SK-N-SH (cell line): ENCODE data around the gene FNTB. TPM values are rescaled to one million over a fixed set of nuclear protein-coding genes. Genes with fewer than 3 reads are reported as not detected.

Experiments
- CTCF ChIA-PET: fragments of 300-600, 350-600 bp; formaldehyde crosslinking; extraction: SDS; loops from one replicate; lab custom pipeline; 2021; lab: Yijun Ruan, JAX
- POLR2A ChIA-PET: fragments of 350-600 bp; sonication (Branson Sonifier 250); formaldehyde crosslinking; extraction: SDS; loops from one replicate; lab custom pipeline; 2020; ENCODE audit warnings: antibody characterized with exemption, inconsistent platforms; lab: Yijun Ruan, JAX
- DNase-seq: peaks from one replicate; pipeline ENCODE4 v3.0.0; 2012
- H2AFZ ChIP-seq: fragments of 200-600 bp; sonication (generic); 2 replicates; pipeline ENCODE4 v1.8.1; 2016; ENCODE audit warnings: antibody characterized with exemption, mild to moderate bottlenecking, low read depth
- H3F3A ChIP-seq: fragments of 200-600 bp; sonication (generic); replicated peaks from 2 replicates; pipeline ENCODE3; 2016; ENCODE audit warnings: antibody characterized with exemption, mild to moderate bottlenecking; ENCODE audit not compliant: insufficient read depth
- H3K27ac ChIP-seq, 2 experiments: fragments of 200-500 bp in 1 of 2; fragments of 200-600 bp in 1 of 2; sonication (Bioruptor generic) in 1 of 2; sonication (generic), shearing (Covaris generic) in 1 of 2; 2 replicates each; pipeline versions ENCODE4 v1.5.1 to v1.6.1; 2014 to 2016; ENCODE audit warnings: low read depth in 2 of 2, inconsistent platforms in 1 of 2, low read length in 1 of 2, mild to moderate bottlenecking in 1 of 2, mixed read lengths in 1 of 2
- H3K27me3 ChIP-seq: fragments of 200-600 bp; sonication (generic), shearing (Covaris generic); 2 replicates; pipeline ENCODE4 v1.6.1; 2016; ENCODE audit warnings: mixed run types; ENCODE audit not compliant: insufficient read depth
- H3K36me3 ChIP-seq, 2 experiments: fragments of 200-500 bp in 1 of 2; fragments of 200-600 bp in 1 of 2; sonication (Bioruptor generic) in 1 of 2; sonication (generic) in 1 of 2; replicated peaks in 1 of 2; 2 replicates each; pipeline versions ENCODE3 to v1.5.1; 2014 to 2016; ENCODE audit warnings: low read length in 1 of 2, mild to moderate bottlenecking in 1 of 2; ENCODE audit not compliant: insufficient read depth in 2 of 2, control insufficient read depth in 1 of 2
- H3K4me1 ChIP-seq, 2 experiments: fragments of 200-500 bp in 1 of 2; fragments of 200-600 bp in 1 of 2; sonication (Bioruptor generic) in 1 of 2; sonication (generic), shearing (Covaris generic) in 1 of 2; 2 replicates each; pipeline versions ENCODE4 v1.5.1 to v1.6.1; 2014 to 2016; ENCODE audit warnings: low read depth in 1 of 2, low read length in 1 of 2, mixed run types in 1 of 2; ENCODE audit not compliant: insufficient read depth in 2 of 2, control insufficient read depth in 1 of 2
- H3K4me2 ChIP-seq: fragments of 200-600 bp; sonication (generic), shearing (Covaris generic); 2 replicates; pipeline ENCODE4 v1.6.1; 2017; ENCODE audit warnings: mixed run types
- H3K4me3 ChIP-seq, 2 experiments: fragments of 200-500 bp in 1 of 2; fragments of 200-600 bp in 1 of 2; sonication (Bioruptor generic) in 1 of 2; sonication (generic), shearing (Covaris generic) in 1 of 2; 2 replicates each; pipeline versions ENCODE4 v1.5.1 to v1.8.1; 2014 to 2016; ENCODE audit warnings: low read depth in 2 of 2, inconsistent platforms in 1 of 2, low read length in 1 of 2, mild to moderate bottlenecking in 1 of 2, mixed read lengths in 1 of 2, moderate library complexity in 1 of 2
- H3K79me2 ChIP-seq: fragments of 200-600 bp; sonication (generic); 2 replicates; pipeline ENCODE4 v1.8.1; 2017; ENCODE audit warnings: mild to moderate bottlenecking; ENCODE audit not compliant: insufficient read depth
- H3K9ac ChIP-seq: fragments of 200-600 bp; sonication (generic); 2 replicates; pipeline ENCODE4 v1.6.1; 2017; ENCODE audit warnings: mixed run types
- H3K9me2 ChIP-seq: fragments of 200-600 bp; sonication (generic); 2 replicates; pipeline ENCODE4 v1.6.1; 2017; ENCODE audit warnings: mixed run types
- H3K9me3 ChIP-seq: fragments of 200-600 bp; sonication (generic); 2 replicates; pipeline ENCODE4 v1.6.1; 2017; ENCODE audit warnings: mixed run types, mild to moderate bottlenecking, moderate library complexity
- H4K20me1 ChIP-seq: fragments of 200-600 bp; sonication (generic); 2 replicates; pipeline ENCODE4 v1.6.1; 2017; ENCODE audit warnings: mild to moderate bottlenecking, mixed run types; ENCODE audit not compliant: insufficient read depth
- EP300 ChIP-seq, 2 experiments: IDR thresholded peaks; 2 replicates each; pipeline versions ENCODE4 v1.4.0 to v1.6.1; 2012; ENCODE audit warnings: borderline replicate concordance in 1 of 2, low read depth in 1 of 2, low read length in 1 of 2
- FOXJ3 ChIP-seq: sonication (generic); formaldehyde crosslinking; IDR thresholded peaks from 2 replicates; pipeline ENCODE4 v1.5.1; 2020; ENCODE audit warnings: mild to moderate bottlenecking, missing genetic modification reagents
- GATA2 ChIP-seq: sonication (generic); formaldehyde crosslinking; IDR thresholded peaks from 2 replicates; pipeline ENCODE4 v1.5.0; 2020; ENCODE audit warnings: mild to moderate bottlenecking, missing genetic modification reagents
- IRF3 ChIP-seq: fragments of 150-350 bp; IDR thresholded peaks from 2 replicates; pipeline ENCODE4 v1.6.1; 2016; ENCODE audit warnings: mild to moderate bottlenecking, low read depth, low read length
- NFIC ChIP-seq: IDR thresholded peaks from 2 replicates; pipeline ENCODE4 v1.4.0; 2012; ENCODE audit warnings: borderline replicate concordance
- REST ChIP-seq: IDR thresholded peaks from 2 replicates; pipeline ENCODE4 v1.6.1; 2012; ENCODE audit warnings: mild to moderate bottlenecking, low read depth, low read length, moderate library complexity
- SMC3 ChIP-seq: IDR thresholded peaks from 2 replicates; pipeline ENCODE4 v1.6.1; 2012; ENCODE audit warnings: low read depth, low read length, improper control_type of control experiment
- TAF1 ChIP-seq: IDR thresholded peaks from 2 replicates; pipeline ENCODE4 v1.6.1; 2012; ENCODE audit warnings: low read depth, mild to moderate bottlenecking, low read length, moderate library complexity, borderline replicate concordance
- TCF12 ChIP-seq: IDR thresholded peaks from 2 replicates; pipeline ENCODE4 v1.4.0; 2012
- TEAD4 ChIP-seq: IDR thresholded peaks from 2 replicates; pipeline ENCODE4 v1.4.0; 2012; ENCODE audit warnings: mild to moderate bottlenecking, borderline replicate concordance; ENCODE audit not compliant: insufficient read depth
- USF1 ChIP-seq: IDR thresholded peaks from 2 replicates; pipeline ENCODE4 v1.4.0; 2012; ENCODE audit warnings: low read depth, borderline replicate concordance
- YY1 ChIP-seq: IDR thresholded peaks from 2 replicates; pipeline ENCODE4 v1.4.0; 2012; ENCODE audit warnings: low read depth, mild to moderate bottlenecking
- WGBS: methylation state at CpG from one replicate; pipeline ENCODE4 v1.1.6; 2017; ENCODE audit warnings: low lambda C conversion rate; 5-methylcytosine and 5-hydroxymethylcytosine counted together
- polyA plus RNA-seq, 3 experiments: library from polyadenylated mRNA; depleted of rRNA; stranded (reverse); fragments of >200 nt; gene quantifications; 2 replicates each; pipeline ENCODE4 v1.2.3, GENCODE V29; 2012
- TF ChIP-seq, protein P1 (sequence below): IDR thresholded peaks from 2 replicates; pipeline ENCODE4 v1.4.0; 2012; ENCODE audit warnings: low read depth, borderline replicate concordance
- TF ChIP-seq, protein P2 (sequence below): fragments of 200-600 bp; sonication (generic); IDR thresholded peaks from 2 replicates; pipeline ENCODE4 v1.6.1; 2017; ENCODE audit warnings: antibody characterized with exemption, mild to moderate bottlenecking, moderate library complexity
- TF ChIP-seq, protein P3 (sequence below): IDR thresholded peaks from 2 replicates; pipeline ENCODE4 v1.4.0; 2012; ENCODE audit warnings: low read depth

FNTB gene
- polyA plus RNA-seq, 1 of the 3 experiments (the other 2 are of a cell fraction): 18.4 TPM

DNA sequence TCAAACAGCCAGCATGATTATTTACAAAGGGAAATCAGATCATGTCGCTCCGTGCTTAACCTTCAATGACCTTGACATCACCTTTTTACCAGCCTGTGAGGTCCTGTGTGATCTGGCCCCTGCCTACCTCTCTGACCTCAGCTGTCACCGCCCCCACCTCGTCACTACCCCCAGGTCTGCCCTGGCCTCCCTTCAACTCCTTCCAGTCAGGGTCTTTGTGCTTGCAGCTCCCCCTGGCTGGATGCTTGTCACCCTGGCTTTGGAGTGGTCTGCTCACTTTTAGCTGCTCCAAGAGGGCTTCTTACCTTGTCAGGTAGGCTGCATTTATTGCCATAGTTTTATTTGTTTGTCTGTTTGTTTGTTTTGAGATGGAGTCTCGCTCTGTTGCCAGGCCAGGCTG, 123.8 kb downstream of the FNTB start:
- WGBS: 60% methylated on average over 5 of the region's 5 CpGs
- DNase-seq: no peak

More for the DNA sequence above, 123.8 kb downstream of the FNTB start:
- ChIA-PET CTCF (no interaction called here), POLR2A (no interaction called here)
- H3K4me2 ChIP-seq: no peak overlapping the region
- H4K20me1 ChIP-seq: no peaks in the 10 kb centered on the region
- TF ChIP-seq SMC3 (no peak), TEAD4 (no peak), GATA2 (CRISPR knock-in tag) (no peak), TAF1 (no peak), REST (no peak), FOXJ3 (CRISPR knock-in tag) (no peak), YY1 (no peak), EP300 (IDR thresholded peaks at IDR 0.05; ENCODE audit: borderline replicate concordance in 1 of 2, low read depth in 1 of 2, low read length in 1 of 2) (no peak), IRF3 (no peak), NFIC (no peak), USF1 (no peak), TCF12 (no peak)
- TF ChIP-seq, protein P1, sequence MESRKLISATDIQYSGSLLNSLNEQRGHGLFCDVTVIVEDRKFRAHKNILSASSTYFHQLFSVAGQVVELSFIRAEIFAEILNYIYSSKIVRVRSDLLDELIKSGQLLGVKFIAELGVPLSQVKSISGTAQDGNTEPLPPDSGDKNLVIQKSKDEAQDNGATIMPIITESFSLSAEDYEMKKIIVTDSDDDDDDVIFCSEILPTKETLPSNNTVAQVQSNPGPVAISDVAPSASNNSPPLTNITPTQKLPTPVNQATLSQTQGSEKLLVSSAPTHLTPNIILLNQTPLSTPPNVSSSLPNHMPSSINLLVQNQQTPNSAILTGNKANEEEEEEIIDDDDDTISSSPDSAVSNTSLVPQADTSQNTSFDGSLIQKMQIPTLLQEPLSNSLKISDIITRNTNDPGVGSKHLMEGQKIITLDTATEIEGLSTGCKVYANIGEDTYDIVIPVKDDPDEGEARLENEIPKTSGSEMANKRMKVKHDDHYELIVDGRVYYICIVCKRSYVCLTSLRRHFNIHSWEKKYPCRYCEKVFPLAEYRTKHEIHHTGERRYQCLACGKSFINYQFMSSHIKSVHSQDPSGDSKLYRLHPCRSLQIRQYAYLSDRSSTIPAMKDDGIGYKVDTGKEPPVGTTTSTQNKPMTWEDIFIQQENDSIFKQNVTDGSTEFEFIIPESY: no peak
- TF ChIP-seq, protein P2, sequence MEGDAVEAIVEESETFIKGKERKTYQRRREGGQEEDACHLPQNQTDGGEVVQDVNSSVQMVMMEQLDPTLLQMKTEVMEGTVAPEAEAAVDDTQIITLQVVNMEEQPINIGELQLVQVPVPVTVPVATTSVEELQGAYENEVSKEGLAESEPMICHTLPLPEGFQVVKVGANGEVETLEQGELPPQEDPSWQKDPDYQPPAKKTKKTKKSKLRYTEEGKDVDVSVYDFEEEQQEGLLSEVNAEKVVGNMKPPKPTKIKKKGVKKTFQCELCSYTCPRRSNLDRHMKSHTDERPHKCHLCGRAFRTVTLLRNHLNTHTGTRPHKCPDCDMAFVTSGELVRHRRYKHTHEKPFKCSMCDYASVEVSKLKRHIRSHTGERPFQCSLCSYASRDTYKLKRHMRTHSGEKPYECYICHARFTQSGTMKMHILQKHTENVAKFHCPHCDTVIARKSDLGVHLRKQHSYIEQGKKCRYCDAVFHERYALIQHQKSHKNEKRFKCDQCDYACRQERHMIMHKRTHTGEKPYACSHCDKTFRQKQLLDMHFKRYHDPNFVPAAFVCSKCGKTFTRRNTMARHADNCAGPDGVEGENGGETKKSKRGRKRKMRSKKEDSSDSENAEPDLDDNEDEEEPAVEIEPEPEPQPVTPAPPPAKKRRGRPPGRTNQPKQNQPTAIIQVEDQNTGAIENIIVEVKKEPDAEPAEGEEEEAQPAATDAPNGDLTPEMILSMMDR: no peak
- TF ChIP-seq, protein P3, sequence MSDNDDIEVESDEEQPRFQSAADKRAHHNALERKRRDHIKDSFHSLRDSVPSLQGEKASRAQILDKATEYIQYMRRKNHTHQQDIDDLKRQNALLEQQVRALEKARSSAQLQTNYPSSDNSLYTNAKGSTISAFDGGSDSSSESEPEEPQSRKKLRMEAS: no peak
- H3K79me2 ChIP-seq: no peaks in the 10 kb centered on the region
- H3K4me1 ChIP-seq: no peaks in the 10 kb centered on the region
- no peaks in the 10 kb centered on the region for H3K27me3 ChIP-seq
- H3K4me3 ChIP-seq: no peak overlapping the region
- H3K9me2 ChIP-seq: no peaks in the 10 kb centered on the region
- H3F3A ChIP-seq: no peaks in the 10 kb centered on the region
- no peak overlapping the region for H2AFZ ChIP-seq
- no peak overlapping the region for H3K27ac ChIP-seq
- H3K9me3 ChIP-seq: no peaks in the 10 kb centered on the region
- no peaks in the 10 kb centered on the region for H3K36me3 ChIP-seq
- no peak overlapping the region for H3K9ac ChIP-seq
